NOMO-1 treated with dmso at 0.1 percent for 144 hours (cell line): ENCODE results near the gene SCN4A.
"Not testable (repeated sequence)": the region's sequence is repeated elsewhere in the genome, so short reads cannot be mapped to it uniquely, and the experiment has no call there.

Experiments
- DNase-seq: peaks from one replicate; lab custom pipeline; 2025; ENCODE audit not compliant: unreplicated experiment; lab: John Stamatoyannopoulos, UW

The SCN4A gene

DNA sequence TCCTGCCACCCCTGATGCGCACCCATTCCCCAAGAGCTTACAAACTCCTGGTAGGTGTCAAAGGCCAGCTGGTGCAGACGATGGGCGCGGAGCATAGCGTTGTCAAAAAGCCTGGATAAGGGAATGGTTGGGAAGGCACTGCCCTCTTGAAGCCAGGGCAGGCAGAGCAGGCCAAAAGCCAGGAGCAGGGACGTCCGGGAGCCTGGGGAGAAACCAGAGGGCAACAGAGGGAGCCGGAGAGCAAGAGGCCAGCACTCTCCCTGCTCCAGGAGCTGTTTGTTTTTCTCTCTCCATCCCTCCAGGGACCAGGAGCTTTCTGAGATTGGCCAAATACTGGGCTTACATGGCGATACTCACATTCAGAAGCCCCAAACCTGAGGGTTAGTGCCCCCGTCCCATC, 54.4 kb downstream of the SCN4A start:
- no peak for DNase-seq

- no peak for DNase-seq
These were observed 55.1 kb downstream of the SCN4A start for GRCh38 chr17:63917646-63918045.

- not testable (repeated sequence) for DNase-seq
These were observed 55.5 kb downstream of the SCN4A start for GRCh38 chr17:63917206-63917605.

DNA sequence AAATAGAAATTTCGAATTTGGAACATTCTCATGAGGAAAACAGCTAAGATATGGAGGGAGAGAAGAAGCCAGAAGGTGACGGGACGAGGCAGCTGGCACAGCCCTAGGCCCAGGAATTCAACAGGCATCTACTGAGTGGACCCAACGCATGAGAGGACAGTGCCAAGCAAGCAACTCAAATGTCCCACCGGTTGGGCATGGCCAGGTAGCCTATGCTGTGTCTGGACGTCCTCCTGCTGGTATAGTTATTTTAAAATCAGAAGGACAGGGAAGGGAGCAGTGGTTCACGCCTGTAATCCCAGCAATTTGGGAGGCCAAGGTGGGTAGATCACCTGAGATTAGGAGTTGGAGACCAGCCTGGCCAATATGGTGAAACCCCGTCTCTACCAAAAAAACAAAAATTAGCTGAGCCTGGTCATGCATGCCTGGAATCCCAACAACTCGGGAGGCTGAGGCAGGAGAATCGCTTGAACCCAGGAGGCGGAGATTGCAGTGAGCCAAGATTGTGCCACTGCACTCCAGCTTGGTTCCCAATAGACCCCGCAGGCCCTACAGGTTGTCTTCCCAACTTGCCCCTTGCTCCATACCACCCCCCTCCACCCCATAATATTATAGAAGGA, 56.0 kb downstream of the SCN4A start:
- DNase-seq: no peak

DNA sequence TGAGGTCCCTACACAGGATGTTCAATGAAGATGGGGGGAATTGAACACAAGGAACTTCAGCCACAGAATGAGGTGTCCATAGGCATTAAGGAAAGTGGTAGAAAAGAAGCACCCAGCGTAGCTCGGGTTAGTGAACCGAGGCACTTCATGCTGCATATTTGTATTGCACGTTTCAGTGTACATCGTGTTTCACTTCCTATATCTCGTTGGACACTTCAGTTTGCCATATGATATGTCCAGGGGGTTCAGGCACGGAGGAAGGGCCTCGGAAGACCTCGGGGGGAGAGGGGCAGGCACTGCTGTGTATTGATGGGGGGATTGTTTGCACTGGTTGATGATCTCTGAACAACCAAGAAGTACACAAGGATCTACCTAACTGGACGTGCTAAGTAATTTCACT, 57.0 kb downstream of the SCN4A start:
- DNase-seq: not testable (repeated sequence)

- DNase-seq: no peak
These were observed 58.2 kb downstream of the SCN4A start for GRCh38 chr17:63914471-63914870.

- DNase-seq: no peak
These were observed 61.0 kb downstream of the SCN4A start for GRCh38 chr17:63911657-63912100.

GRCh38 chr17:63911041-63911635, 61.6 kb downstream of the SCN4A start, which contains the start of gene CSHL1:
TSS of gene CSHL1 (minus strand) at chr17:63911258. CDS start at chr17:63911196, 62 bp downstream.
- no peak for DNase-seq

- no peak for DNase-seq
These were observed 62.6 kb downstream of the SCN4A start for GRCh38 chr17:63910096-63910495.

GRCh38 chr17:63909586-63909985, 63.1 kb downstream of the SCN4A start:
- DNase-seq: not testable (repeated sequence)

GRCh38 chr17:63907161-63907778, 65.4 kb downstream of the SCN4A start:
- DNase-seq: not testable (repeated sequence)

DNA sequence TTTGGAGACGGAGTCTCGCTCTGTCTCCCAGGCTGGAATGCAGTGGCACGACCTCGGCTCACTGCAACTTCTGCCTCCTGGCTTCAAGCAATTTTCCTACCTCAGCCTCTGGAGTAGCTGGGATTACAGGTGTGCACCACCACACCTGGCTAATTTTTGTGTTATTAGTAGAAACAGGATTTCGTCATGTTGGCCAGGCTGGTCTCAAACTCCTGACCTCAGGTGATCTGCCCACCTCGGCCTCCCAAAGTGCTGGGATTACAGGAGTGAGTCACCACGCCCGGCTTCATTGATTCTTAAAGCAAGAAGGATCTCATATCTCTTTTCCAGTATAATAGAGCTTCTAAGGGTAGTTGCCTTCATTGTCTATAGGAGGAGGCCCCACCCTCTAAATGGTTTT, 67.9 kb downstream of the SCN4A start:
- DNase-seq: not testable (repeated sequence)

DNA sequence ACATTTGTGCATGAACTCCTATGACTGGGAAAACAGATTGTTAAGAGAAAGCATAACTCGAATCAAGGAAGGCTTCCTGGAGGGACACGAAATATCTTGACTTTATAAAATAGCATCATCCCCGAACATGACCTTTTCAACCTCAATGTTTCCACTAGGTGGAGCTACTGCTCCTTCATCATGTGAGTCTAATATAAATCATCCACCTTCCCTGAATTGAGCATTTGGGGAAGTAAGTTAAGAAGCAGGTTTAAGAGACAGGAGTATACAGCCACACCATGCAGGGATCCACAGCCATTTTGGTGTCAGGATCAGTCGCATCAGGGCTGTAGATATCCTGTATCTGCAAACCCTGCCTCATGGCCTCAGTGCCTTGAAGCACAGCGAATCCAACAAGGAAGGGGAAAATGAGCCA, 68.9 kb downstream of the SCN4A start:
- not testable (repeated sequence) for DNase-seq

DNA sequence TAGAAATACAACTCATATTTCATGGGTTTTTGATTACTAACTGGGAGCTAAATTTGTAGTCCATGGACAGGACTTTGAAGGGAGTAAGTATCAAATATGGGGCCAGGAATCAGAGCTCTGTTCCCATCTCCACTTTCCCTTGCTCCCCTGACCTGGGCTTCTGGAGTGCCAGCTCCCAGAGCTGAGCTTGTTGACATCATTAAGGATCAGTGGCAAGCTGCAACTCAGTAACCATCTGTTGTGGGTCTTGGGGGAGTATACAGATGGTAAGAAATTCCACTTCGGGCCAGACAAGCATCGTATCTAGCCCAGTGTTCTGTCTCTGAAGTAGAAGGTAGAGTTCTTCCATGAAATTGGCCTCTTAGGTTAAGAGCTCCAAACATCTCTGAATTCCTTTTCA, 70.7 kb downstream of the SCN4A start:
- not testable (repeated sequence) for DNase-seq

DNA sequence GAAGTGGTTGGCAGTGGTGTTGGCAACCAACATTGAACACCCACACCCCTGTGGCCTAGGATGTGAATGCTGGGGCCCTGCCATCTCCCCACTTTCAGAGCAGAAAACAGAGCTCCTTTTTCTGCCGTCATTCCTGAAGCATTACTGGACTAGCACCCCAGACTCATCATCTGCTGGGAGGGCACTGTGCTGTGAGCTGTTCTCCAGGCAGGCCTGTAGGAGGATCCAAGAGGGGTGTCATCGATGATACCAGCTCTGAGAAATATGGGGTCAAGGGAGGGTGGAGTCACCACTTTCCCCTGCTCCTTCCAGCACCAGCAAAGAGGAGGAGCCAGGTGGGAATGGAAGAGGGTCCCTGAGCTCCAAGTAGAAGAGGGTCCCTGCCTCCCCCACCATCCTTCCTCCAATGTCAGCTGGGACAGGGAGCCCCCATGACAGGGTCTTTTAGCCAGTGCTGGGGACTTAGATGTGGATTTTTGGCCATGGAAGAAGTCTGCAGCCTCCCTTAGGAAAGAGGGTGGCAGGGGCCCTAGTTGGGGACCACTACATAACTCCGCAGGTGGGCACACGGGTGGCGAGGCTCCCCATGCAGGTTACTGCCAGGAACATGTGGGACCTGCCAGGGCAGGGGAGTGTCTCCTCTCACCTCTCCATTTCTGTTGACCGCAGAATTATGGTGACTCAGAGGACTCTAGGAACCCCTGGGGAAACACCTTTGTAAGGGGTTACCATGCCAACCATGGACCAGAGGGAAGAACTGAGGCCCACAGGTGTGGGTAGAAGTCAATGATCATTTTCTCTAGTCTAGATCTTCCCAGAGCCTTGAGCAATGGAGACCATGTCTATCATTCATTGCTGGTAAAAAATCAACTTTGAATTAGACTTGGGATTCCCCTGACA, 73.6 kb downstream of the SCN4A start:
- not testable (repeated sequence) for DNase-seq

DNA sequence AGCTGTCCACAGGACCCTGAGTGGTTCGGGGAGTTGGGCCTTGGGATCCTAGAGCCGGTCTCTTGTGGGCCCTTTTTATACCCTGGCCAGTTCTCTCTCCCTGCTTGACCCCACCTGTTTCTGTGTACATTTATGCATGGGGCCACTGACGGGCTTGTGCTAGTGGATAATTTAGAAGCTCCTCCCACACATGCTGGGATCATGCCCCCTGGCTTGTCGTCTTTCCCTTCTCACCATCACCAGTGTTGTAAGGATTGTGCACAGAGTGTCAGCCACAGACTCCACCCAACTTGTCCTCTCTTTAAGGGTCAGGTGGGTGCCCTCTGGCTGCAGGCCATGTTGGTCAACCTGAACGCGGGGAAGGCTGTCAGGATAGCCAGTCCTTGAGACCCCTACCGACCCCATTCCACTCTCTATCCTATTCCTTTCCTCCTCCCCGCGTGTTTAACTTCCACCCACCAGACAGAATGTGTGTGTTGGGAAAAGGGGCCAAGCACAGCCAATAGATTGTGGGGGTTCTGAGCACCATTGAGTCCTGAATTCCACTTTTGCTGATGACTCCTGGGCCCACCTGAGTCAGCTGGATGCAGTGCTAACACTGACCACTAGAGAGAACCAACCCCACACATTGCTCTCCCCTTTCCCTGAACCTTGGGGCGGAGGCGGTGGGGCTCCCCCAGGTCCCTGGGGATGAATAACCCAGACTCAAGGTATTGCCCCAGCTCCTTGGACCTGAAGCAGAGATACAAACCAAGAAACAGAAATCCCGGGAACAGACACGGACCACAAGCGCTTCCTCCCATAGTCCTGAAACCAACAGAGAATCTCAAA, 76.0 kb downstream of the SCN4A start, which contains the start of gene CSH1:
Gene CSH1, minus strand, starts transcription at position 51 of the 831 bp plus-strand sequence. CDS start 63 bp downstream, outside the sequence.
- not testable (repeated sequence) for DNase-seq

GRCh38 chr17:63894821-63895220, 77.9 kb downstream of the SCN4A start:
- DNase-seq: not testable (repeated sequence)

DNA sequence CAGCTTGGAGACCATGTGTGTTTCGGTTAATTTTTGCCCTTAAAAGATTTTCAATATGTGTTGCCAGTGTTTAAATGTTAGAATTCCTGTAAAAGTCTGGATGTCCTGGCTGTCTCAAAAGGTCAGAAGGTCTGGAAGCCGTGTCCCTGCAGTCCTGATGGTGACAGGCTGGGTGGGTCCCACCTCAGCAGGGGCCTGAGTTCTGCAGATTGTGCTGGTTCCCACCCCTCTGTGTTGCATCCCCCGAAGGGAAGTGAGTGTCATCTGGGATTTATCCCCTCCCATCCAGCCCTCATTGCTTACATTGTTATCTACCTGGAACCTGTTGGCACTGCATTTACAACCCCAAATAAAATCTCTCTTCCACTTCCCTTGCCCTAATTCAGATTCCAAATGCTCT, 78.7 kb downstream of the SCN4A start:
- not testable (repeated sequence) for DNase-seq

- not testable (repeated sequence) for DNase-seq
These were observed 80.2 kb downstream of the SCN4A start for GRCh38 chr17:63892316-63893037.
